ENCODE results near the gene CHRNA10.

The CHRNA10 gene, protein sequence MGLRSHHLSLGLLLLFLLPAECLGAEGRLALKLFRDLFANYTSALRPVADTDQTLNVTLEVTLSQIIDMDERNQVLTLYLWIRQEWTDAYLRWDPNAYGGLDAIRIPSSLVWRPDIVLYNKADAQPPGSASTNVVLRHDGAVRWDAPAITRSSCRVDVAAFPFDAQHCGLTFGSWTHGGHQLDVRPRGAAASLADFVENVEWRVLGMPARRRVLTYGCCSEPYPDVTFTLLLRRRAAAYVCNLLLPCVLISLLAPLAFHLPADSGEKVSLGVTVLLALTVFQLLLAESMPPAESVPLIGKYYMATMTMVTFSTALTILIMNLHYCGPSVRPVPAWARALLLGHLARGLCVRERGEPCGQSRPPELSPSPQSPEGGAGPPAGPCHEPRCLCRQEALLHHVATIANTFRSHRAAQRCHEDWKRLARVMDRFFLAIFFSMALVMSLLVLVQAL

DNA sequence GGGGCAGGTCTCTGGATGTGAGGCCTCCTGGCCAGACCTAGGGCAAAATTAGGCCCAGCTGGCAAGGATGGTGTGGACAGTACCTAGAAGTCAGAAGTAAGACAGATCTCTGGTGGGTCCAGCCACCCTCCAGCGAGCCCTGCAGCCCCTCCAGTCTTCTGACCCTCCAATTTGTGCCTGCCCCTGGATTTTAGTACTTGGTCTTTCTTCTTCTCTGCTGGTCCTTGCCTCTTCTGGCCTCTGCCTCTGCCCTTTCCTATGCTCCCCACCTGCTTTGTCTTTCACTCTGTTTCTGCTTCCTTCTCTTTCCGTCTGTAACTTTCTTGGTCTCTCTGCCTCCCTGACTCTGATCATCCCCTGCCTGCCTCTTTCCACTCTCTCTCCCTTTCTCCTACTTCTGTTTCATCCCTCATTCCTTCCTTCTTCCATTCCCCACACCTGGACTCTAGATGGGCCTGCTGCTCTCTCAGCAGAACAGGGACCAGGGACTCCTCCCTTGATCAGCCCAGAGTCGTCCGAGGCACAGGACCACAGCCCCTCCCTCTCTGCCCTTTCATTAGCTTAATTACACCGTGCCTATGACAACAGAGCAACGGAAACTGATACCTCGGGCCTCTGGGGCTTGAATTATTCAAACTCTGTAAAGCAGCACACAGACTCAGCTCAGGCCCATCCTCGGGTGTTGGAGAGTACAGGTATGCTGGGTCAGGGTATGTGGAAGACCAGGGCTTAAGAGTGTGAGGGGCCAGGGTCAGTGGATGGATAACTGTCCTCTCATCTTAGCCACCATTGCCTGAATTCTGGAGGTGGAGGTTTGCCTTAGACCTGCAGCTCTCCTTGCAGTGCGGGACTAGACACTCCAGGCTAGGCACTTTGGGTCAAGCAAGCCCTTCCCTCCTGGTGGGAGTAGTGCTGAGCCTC, at the start of gene CHRNA10:
TSS of gene CHRNA10 (minus strand) at position 51 of the 921 bp plus-strand sequence. CDS start 72 bp downstream, outside the sequence.
- DNase-seq, result no peak
- in situ Hi-C loops (cut with MboI; ENCODE audit: low pct_unique_long_range_greater_than_20kb, low sequenced_read_pairs), result no loop called here

DNA sequence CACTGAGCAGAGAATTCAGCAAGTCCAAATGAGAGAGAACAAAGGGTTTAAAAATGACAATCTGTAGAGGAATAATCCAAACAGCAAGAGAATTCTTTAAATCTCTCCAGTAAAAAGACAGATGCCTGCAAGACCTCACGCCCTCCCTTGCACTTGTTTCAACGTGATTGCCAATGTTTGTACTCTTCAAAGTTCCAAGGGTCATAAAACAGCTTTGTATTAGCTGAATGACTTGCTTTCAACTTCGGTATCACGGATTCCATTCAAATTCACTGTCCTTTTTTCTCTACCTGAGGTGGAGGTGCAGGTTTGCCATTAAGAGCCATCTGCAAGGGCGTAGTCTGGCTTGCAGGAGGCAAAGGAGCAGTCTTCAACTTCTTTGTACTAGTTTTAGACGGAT, 41.1 kb upstream of the CHRNA10 start:
- in situ Hi-C loops (cut with MboI; ENCODE audit: low pct_unique_long_range_greater_than_20kb, low sequenced_read_pairs), result no loop called here
- DNase-seq, result no peak

DNA sequence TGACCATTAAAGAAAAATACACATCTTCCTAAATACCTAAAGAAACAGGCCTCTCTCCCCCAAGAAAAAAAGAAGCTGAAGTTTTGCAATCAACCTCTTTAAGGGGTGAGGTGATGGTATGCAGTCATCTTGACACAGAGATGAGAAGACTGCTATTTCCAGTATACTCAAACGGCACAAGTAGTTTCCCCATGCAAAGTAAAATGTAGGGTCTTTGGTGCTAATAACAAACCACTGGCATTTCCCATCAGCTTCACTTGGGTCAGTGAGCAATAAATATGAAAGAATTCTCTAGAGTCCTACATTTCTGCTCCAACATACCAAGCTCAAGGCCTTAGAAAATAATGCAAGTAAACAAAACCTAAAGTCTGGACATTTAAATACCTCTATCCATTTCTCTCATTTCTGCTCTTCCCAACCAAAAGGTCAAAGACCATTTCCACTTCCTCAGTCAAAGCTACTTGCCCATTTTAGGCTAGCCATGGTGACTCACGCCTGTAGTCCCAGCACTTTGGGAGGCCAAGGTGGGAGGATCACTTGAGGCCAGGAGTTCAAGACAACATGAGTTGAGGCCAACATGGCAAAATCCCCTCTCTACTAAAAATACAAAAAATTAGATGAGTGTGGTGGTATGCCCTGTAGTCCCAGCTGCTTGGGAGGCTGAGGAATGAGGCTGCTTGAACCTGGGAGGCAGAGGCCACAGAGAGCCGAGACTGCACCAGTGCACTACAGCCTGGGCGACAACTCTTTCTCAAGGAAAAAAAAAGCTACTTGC, 39.5 kb upstream of the CHRNA10 start:
- in situ Hi-C loops (cut with MboI; ENCODE audit: low pct_unique_long_range_greater_than_20kb, low sequenced_read_pairs), result no loop called here
- DNase-seq, result no peak

DNA sequence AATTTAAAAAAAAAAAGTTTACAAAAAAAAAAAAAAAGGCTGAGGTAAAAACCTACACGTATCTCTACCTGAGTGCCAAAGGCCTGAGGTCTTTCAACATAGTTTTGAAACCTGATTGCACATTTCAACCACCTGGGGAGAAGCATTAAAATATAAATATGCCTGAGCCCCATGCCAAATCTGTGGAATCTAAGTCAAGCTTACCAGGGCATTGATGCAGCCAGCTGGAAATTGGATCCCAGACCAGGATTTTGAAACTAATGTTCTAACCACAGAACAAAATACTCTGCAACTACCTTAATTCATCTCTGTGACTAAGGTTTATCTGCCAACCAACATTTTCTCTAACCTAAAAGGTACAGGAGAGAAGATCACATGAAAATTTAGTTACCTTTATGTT, 38.8 kb upstream of the CHRNA10 start:
- no peak for DNase-seq
- in situ Hi-C loops (cut with MboI; ENCODE audit: low pct_unique_long_range_greater_than_20kb, low sequenced_read_pairs), result no loop called here

DNA sequence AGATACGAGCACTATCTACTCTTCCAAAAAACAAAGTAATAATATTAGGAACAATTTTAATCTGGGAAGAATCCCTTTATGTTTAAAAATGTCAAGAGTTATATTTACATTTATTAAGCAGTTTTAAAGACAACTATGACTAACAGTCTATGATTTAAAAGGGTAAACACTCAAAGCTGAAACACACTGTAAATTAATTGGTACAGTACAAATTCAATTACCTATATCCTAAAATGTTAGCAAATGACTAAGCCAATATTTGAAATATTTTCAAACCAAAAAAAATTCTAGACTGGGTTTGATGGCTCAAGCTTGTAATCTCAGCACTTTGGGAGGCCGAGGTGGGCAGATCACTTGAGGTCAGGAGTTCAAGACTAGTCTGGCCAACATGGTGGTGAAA, 36.0 kb upstream of the CHRNA10 start:
- in situ Hi-C loops (cut with MboI; ENCODE audit: low pct_unique_long_range_greater_than_20kb, low sequenced_read_pairs), result no loop called here

DNA sequence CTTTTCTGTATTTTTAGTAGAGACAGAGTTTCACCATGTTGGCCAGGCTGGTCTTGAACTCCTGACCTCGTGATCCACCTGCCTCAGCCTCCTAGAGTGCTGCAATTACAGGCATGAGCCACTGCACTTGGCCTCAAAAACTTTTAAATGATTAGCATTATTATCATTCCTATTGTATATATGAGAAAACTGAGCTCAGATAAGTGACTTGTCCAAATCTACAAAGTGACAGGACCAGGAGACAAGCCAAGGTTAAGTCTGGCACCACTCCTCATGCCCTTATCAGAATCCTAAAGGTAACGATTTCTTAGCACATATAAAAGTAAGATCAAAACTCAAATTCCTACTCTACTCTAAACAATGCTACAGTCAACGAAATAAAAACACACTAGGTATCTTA, 32.2 kb upstream of the CHRNA10 start:
- in situ Hi-C loops (cut with MboI; ENCODE audit: low pct_unique_long_range_greater_than_20kb, low sequenced_read_pairs), result no loop called here
- no peak for DNase-seq

More for the DNA sequence above, 36.0 kb upstream of the CHRNA10 start:
- no peak for DNase-seq

DNA sequence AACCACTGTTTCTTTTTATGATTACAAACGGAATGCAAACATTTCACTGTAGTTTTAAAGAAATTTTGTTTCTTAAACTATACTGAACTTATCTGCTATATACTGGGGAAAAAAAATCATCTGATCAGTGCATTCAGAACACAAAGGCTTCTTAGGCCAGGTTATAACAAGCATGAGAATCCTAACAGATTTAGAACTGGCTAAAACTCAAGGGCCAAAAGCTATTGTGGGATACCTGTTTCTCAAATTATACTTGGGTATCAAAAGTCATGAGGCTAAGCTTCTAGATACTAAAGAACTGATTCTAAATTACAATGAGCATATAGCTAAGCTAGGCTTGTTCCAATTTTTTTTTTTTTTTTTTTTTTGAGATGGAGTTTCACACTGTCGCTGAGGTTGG, 29.7 kb upstream of the CHRNA10 start:
- in situ Hi-C loops (cut with MboI; ENCODE audit: low pct_unique_long_range_greater_than_20kb, low sequenced_read_pairs), result no loop called here
- DNase-seq, result no peak

DNA sequence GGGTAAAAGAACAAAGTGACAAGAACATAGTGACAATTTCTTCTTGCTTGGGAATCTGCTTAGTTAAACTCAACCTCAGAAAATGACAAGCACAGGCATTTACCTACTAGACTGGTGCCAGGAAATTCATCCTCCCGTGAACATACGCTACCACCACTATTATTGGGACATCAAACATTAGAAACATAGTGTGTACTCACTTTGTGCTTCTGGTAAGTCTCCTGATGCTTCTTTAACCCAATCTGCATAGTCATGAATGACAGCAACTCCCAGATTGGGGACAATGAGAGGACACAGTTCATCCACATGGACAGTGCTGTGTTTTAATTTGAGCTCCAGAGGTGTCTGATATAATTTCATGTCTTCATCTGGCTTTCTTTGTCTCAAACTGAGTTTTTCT, 29.2 kb upstream of the CHRNA10 start:
- in situ Hi-C loops (cut with MboI; ENCODE audit: low pct_unique_long_range_greater_than_20kb, low sequenced_read_pairs), result no loop called here
- no peak for DNase-seq

DNA sequence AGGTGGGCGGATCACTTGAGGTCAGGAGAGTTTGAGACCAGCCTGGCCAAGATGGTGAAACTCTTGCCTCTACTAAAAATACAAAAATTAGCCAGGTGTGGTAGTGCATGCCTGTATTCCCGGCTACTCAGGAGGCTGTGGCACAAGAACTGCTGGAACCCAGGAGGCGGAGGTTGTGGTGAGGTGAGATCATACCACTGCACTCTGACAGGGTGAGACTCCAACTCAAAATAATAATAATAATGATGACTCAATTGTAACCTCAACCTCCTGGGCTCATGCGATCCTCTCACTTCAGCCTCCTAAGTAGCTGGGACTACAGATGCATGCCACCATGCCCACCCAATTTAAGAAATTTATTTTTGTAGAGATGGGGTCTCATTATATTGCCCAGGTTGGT, 15.6 kb upstream of the CHRNA10 start:
- in situ Hi-C loops (cut with MboI; ENCODE audit: low pct_unique_long_range_greater_than_20kb, low sequenced_read_pairs), result no loop called here
- DNase-seq, result no peak

DNA sequence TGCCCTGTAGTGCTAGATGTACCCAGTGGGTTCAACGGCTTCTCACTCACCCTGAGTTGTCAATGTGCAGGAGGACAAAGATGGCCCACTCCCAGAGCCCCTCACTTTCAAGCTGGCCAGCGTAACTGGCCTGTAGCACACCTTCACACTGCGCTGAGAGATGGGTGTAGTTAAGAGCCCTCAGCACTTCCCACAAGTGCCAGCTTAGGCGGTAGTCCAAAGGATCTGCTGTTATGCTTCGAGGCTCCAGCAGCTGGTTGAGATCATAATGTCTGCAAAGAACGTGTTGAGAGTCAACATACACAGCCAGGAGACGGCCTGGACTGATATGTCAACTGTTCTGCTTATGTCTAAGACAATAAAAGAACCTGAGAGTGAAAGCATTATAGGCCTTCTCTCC, 14.7 kb upstream of the CHRNA10 start:
- in situ Hi-C loops (cut with MboI; ENCODE audit: low pct_unique_long_range_greater_than_20kb, low sequenced_read_pairs), result no loop called here
- no peak for DNase-seq

DNA sequence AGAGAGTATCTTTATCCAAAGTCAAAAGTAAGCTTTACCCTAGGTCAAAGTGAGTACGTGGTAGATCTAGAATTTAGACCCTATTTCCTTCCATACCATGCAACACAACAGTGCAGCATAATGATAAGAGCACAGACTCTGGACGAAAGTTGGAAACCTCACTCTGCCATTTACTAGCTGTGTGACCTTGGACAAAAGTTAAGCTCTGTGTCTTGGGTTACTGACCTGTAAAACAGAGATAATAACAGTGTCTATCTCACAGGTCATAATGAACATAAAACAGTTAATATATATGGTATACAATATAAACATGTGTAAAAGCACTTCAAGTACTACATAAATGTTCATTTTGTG, 13.6 kb upstream of the CHRNA10 start:
- in situ Hi-C loops (cut with MboI; ENCODE audit: low pct_unique_long_range_greater_than_20kb, low sequenced_read_pairs), result no loop called here
- DNase-seq, result no peak

DNA sequence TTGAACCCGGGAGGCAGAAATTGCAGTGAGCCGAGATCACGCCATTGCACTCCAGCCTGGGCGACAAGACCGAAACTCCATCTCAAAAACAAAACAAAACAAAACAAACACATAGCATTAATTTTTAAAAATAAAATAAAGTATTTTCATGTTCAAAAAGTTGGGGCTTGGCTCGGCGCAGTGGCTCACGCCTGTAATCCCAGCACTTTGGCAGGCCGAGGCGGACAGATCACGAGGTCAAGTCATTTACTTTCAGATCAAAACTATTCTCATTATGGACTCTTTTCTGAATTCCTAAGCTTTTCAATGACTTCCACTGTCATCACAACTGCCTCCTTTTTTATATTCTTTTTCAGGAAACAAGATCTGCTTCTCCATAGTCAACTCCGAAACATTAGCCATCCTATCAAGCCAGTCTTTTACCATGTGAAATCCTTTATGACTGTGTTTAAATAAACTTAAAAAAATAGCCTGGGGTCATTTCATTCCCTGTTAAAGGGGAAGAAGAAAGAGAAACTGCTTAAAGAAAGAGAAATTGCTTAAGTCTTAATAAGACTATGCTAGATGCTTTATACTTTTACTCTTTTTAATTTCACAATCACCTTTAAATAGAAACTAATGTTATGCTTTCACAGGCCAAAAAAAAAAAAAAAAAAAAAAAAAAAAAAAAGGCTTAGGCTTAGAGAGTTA, 13.1 kb upstream of the CHRNA10 start:
- no peak for DNase-seq
- in situ Hi-C loops (cut with MboI; ENCODE audit: low pct_unique_long_range_greater_than_20kb, low sequenced_read_pairs), result no loop called here

DNA sequence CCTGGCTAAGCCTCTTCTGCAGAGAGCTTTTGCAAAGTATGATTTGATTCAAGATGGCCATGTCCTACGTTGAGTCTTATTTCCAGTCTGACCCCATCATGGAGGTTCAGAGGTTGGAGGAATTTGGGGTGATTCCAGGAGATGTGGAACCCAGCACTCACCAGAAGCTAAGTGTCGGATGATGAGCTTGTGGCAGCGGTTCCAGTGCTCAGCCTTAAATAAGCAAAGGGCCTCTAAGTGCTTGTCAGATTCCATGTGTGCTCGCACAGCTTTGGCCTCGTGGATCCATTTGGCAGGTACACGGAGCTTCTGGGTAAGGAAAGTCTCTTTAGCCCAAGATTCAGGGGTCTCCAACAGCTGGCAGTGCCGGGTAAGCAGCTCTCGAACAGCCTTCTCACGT, 11.9 kb upstream of the CHRNA10 start:
- no peak for DNase-seq
- in situ Hi-C loops (cut with MboI; ENCODE audit: low pct_unique_long_range_greater_than_20kb, low sequenced_read_pairs), result no loop called here

DNA sequence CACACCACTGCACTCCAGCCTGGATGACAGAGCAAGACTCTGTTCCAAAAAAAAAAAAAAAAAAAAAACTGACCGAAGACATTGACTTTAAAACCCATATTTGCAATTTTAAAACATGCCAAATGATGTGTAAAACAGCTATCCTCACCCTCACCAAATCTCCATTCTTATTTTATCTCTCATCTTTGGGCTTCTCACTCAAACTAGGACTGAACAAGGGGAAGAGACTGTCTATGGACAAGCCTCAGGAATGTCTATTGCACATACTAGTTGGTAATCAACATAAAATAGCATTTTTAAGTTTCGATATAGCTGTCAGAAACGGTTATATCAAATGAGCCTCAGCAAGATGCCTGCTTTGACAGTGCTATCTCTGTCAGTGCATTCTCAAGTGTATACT, 7.9 kb upstream of the CHRNA10 start:
- in situ Hi-C loops (cut with MboI; ENCODE audit: low pct_unique_long_range_greater_than_20kb, low sequenced_read_pairs), result no loop called here
- DNase-seq, result no peak

DNA sequence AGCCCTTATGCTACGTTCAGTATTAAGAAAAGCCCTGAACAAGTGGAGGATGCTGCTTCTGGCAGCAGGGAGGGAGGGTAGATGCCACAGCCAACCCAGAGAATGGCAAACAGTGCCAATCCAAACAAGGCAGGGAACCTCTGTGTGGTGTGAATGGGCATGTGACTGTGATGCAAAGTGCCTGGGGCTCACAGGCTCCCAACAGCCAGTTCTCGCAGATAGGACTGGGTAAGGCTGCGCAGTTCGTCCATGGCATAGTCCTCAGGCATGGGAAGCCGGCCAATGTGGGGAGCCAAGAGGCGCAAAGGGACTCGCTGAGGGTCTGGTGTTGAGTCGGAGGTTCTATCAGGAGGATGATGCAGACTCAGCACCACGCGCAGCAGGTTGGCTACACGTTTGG, 4.8 kb upstream of the CHRNA10 start:
- in situ Hi-C loops (cut with MboI; ENCODE audit: low pct_unique_long_range_greater_than_20kb, low sequenced_read_pairs), result no loop called here

DNA sequence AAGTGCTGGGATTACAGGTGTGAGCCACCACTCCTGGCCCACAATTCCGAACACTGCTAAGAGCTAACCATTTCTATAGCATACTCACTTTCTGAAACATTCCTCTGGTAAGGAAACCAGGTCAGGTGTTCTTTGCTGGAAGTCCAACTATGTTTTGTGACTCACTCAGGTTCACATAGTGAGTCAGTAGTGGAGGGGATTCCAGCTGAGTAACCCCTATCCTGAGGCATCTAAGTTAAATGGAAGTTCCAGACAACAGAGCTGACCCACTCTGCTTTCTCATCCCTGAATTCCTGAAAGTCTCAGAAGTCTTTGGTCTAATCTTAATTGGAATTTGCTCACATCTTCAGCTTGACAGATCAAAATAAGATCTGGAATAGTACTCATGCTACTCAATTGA, 3.0 kb upstream of the CHRNA10 start:
- in situ Hi-C loops (cut with MboI; ENCODE audit: low pct_unique_long_range_greater_than_20kb, low sequenced_read_pairs), result no loop called here

More for the DNA sequence above, 4.8 kb upstream of the CHRNA10 start:
- no peak for DNase-seq

DNA sequence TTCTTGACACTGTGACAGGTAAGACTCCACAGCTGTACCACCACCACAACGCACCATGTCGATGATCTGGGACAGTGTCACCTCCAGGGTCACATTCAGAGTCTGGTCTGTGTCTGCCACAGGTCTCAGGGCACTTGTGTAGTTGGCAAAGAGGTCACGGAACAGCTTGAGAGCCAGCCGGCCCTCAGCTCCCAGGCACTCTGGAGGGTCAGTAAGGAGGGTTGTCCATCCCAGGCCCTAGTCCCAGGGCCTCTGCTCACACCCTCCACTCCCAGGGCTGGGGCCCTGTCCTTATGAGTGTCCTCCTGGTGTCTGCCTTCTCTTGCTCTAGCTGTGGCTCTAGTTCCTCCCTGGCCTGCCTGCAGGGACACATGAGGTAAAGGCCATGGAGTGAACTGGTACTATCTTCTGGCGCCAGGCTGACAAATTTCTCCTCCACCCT, 1.4 kb downstream of the CHRNA10 start:
- DNase-seq, result no peak
- in situ Hi-C loops (cut with MboI; ENCODE audit: low pct_unique_long_range_greater_than_20kb, low sequenced_read_pairs), result no loop called here

More for the DNA sequence above, 3.0 kb upstream of the CHRNA10 start:
- no peak for DNase-seq

DNA sequence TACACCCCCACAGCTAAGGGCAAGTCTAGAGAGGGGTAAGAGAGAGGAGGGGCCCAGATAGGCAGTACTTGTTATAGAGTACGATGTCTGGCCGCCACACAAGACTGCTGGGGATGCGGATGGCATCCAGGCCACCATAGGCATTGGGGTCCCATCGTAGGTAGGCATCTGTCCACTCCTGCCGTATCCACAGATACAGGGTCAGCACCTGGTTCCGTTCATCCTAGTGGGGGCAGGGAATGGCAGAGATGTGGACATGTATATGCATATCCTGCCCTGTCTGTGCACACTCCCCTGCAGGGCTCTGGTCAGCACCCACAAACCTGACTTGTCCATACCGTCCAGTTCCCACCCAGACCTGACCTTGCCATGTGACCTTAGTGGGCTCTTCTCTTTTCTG, 2.1 kb downstream of the CHRNA10 start:
- in situ Hi-C loops (cut with MboI; ENCODE audit: low pct_unique_long_range_greater_than_20kb, low sequenced_read_pairs), result no loop called here
- no peak for DNase-seq

Measured in KBM-7 (cell line).